Esophagus squamous epithelium (tissue), 5 donors: ENCODE results near the gene MTOR. TPM values are rescaled to one million over a fixed set of nuclear protein-coding genes. Genes with fewer than 3 reads are reported as not detected.
A peak's percentile ranks its signal among the peaks of the same experiment; 100 is the strongest.

Experiments
- DNase-seq: peaks from one replicate; lab custom pipeline; 2025; lab: John Stamatoyannopoulos, UW
- H3K27ac ChIP-seq, 4 donors: fragments of 200-600 bp; sonication (generic); one replicate each; pipeline ENCODE4 v1.5.1; 2016 to 2019; ENCODE audit warnings: mild to moderate bottlenecking in 1 of 4
- H3K27me3 ChIP-seq, 4 donors: fragments of 200-600 bp; sonication (generic); 1 replicate in 3 of 4; 2 replicates in 1 of 4; pipeline versions ENCODE4 v1.5.1 to v1.6.0; 2017 to 2021; ENCODE audit warnings: antibody characterized with exemption in 1 of 4
- H3K36me3 ChIP-seq, 3 donors: fragments of 200-600 bp; sonication (generic); one replicate each; pipeline ENCODE4 v1.5.1; 2016 to 2019
- H3K4me1 ChIP-seq, 3 donors: fragments of 200-600 bp; sonication (generic); one replicate each; pipeline ENCODE4 v1.5.1; 2017 to 2019
- H3K4me3 ChIP-seq, 4 donors: fragments of 200-600 bp; sonication (generic); 1 replicate in 3 of 4; 2 replicates in 1 of 4; pipeline ENCODE4 v1.5.1; 2016 to 2019; ENCODE audit warnings: mild to moderate bottlenecking in 2 of 4, moderate library complexity in 1 of 4
- H3K9me3 ChIP-seq, 3 donors: fragments of 200-600 bp; sonication (generic); one replicate each; pipeline ENCODE4 v1.5.1; 2016 to 2019
- CTCF ChIP-seq, 6 experiments: fragments of 450-650 bp in 4 of 6; fragments of 200-600 bp in 2 of 6; sonication (generic) in 2 of 6; IDR thresholded peaks; one replicate each; pipeline ENCODE4 v1.5.1; 2016 to 2019; ENCODE audit warnings: antibody characterized with exemption in 6 of 6, mild to moderate bottlenecking in 4 of 6, moderate library complexity in 4 of 6
- POLR2A ChIP-seq, 4 donors: fragments of 450-650 bp; IDR thresholded peaks; one replicate each; pipeline ENCODE4 v1.6.1; 2017; ENCODE audit warnings: antibody characterized with exemption in 4 of 4, mild to moderate bottlenecking in 4 of 4, moderate library complexity in 3 of 4
- WGBS, 2 donors: methylation state at CpG; one replicate each; pipeline ENCODE4 v1.1.5; 2018; 5-methylcytosine and 5-hydroxymethylcytosine counted together
- intact Hi-C: fragments of 100-400 bp; cut with DNase I; formaldehyde crosslinking; loops from one replicate; pipeline ENCODE4 v1.15.0; 2022
- total RNA-seq, 4 donors: library from RNA; depleted of rRNA; stranded (reverse); fragments of >200 nt; gene quantifications; one replicate each; pipeline ENCODE4 v1.1.0, GENCODE V29; 2016
- donor health status: DM: yes; HTN: yes; CAD: no.

The MTOR gene
- total RNA-seq, 4 donors from 2014 or later: 25.4 to 34.2 (median 30.1) TPM

GRCh38 chr1:11134251-11134897, 128.0 kb downstream of the MTOR start:
- Histone ChIP-seq H3K4me3 (no peak overlapping the region), H3K36me3 (peaks cover 12 to 90% (median 24%) of the 10 kb centered on the region in 3 donors), H3K4me1 (peaks cover 0 to 34% (median 3%) of the 10 kb centered on the region in 3 donors), H3K9me3 (no peaks in the 10 kb centered on the region), H3K27ac (peak overlapping the region in 2 of 4 donors; percentile 3 to 8), H3K27me3 (no peaks in the 10 kb centered on the region)
- TF ChIP-seq CTCF (IDR thresholded peaks at IDR 0.05): no peak
- no peak for TF ChIP-seq POLR2A (IDR thresholded peaks at IDR 0.05)
- no peak for DNase-seq
- intact Hi-C loops: no loop called here
- 22 to 41% methylated on average over 1 to 4 of the region's 5 CpGs for WGBS, 2 donors

GRCh38 chr1:11132563-11133293, 129.6 kb downstream of the MTOR start:
- WGBS, 2 donors: 78 to 83% methylated on average over 4 to 8 of the region's 8 CpGs
- TF ChIP-seq POLR2A (IDR thresholded peaks at IDR 0.05): no peak
- TF ChIP-seq CTCF (IDR thresholded peaks at IDR 0.05): no peak
- intact Hi-C loops: no loop called here
- peak overlapping the region in 2 of 4 donors; percentile 11 to 49 for H3K27ac ChIP-seq
- H3K36me3 ChIP-seq: peaks cover 15 to 90% (median 34%) of the 10 kb centered on the region in 3 donors
- no peaks in the 10 kb centered on the region for H3K9me3 ChIP-seq
- no peak for DNase-seq
- H3K27me3 ChIP-seq: no peaks in the 10 kb centered on the region
- H3K4me1 ChIP-seq: peaks cover 0 to 27% (median 0%) of the 10 kb centered on the region in 3 donors
- H3K4me3 ChIP-seq: no peak overlapping the region

- peaks cover 0 to 27% (median 0%) of the 10 kb centered on the region in 3 donors for H3K4me1 ChIP-seq
- intact Hi-C loops: no loop called here
- no peak for DNase-seq
- TF ChIP-seq CTCF (IDR thresholded peaks at IDR 0.05) (no peak), POLR2A (IDR thresholded peaks at IDR 0.05) (no peak)
- H3K4me3 ChIP-seq: no peak overlapping the region
- WGBS, 2 donors: 60 to 71% methylated on average over 3 of the region's 3 CpGs
- H3K27me3 ChIP-seq: no peaks in the 10 kb centered on the region
- no peaks in the 10 kb centered on the region for H3K9me3 ChIP-seq
- H3K36me3 ChIP-seq: peaks cover 15 to 90% (median 43%) of the 10 kb centered on the region in 3 donors
- H3K27ac ChIP-seq: no peak overlapping the region
Observed at GRCh38 chr1:11131816-11132215, 130.5 kb downstream of the MTOR start.

GRCh38 chr1:11130406-11130805, 131.9 kb downstream of the MTOR start:
- intact Hi-C loops: no loop called here
- no peak overlapping the region for H3K27ac ChIP-seq
- peaks cover 15 to 90% (median 49%) of the 10 kb centered on the region in 3 donors for H3K36me3 ChIP-seq
- no peaks in the 10 kb centered on the region for H3K27me3 ChIP-seq
- no peaks in the 10 kb centered on the region for H3K9me3 ChIP-seq
- no peak overlapping the region for H3K4me3 ChIP-seq
- H3K4me1 ChIP-seq: peaks cover 0 to 27% (median 0%) of the 10 kb centered on the region in 3 donors
- DNase-seq: no peak
- TF ChIP-seq POLR2A (IDR thresholded peaks at IDR 0.05) (no peak), CTCF (IDR thresholded peaks at IDR 0.05) (no peak)
- WGBS, 2 donors: 90 to 93% methylated on average over 4 to 12 of the region's 17 CpGs
